Neutrophil (primary cell): ENCODE data around the gene TRAPPC8.

Experiments
- H3K27ac ChIP-seq: fragments of 200-600 bp; sonication (generic); 2 replicates; pipeline ENCODE4 v1.5.1; 2016; ENCODE audit warnings: mild to moderate bottlenecking, moderate library complexity
- H3K27me3 ChIP-seq: fragments of 200-600 bp; sonication (generic); 2 replicates; pipeline ENCODE4 v1.6.0; 2016; ENCODE audit warnings: mild to moderate bottlenecking
- H3K36me3 ChIP-seq: fragments of 200-600 bp; sonication (generic); 2 replicates; pipeline ENCODE4 v1.5.1; 2017
- H3K4me1 ChIP-seq, 2 experiments: fragments of 200-600 bp in 1 of 2; sonication (generic) in 1 of 2; 1 replicate in 1 of 2; 2 replicates in 1 of 2; pipeline versions ENCODE4 v1.5.1 to v1.6.1; 2013 to 2016; ENCODE audit warnings: low read depth in 1 of 2, low read length in 1 of 2, mild to moderate bottlenecking in 1 of 2, moderate library complexity in 1 of 2; ENCODE audit not compliant: control insufficient read depth in 1 of 2, insufficient read depth in 1 of 2
- H3K4me3 ChIP-seq, 2 experiments: fragments of 200-600 bp in 1 of 2; sonication (generic) in 1 of 2; 1 replicate in 1 of 2; 2 replicates in 1 of 2; pipeline ENCODE4 v1.5.1; 2013 to 2016; ENCODE audit warnings: low read depth in 1 of 2, low read length in 1 of 2, mild to moderate bottlenecking in 1 of 2, moderate library complexity in 1 of 2
- H3K9me3 ChIP-seq: fragments of 200-600 bp; sonication (generic); 2 replicates; pipeline ENCODE4 v1.5.1; 2016
- TF ChIP-seq, protein P1 (sequence below): fragments of 200-600 bp; sonication (generic); IDR thresholded peaks from 2 replicates; pipeline ENCODE4 v1.5.1; 2016; ENCODE audit warnings: antibody characterized with exemption

TRAPPC8 gene

DNA sequence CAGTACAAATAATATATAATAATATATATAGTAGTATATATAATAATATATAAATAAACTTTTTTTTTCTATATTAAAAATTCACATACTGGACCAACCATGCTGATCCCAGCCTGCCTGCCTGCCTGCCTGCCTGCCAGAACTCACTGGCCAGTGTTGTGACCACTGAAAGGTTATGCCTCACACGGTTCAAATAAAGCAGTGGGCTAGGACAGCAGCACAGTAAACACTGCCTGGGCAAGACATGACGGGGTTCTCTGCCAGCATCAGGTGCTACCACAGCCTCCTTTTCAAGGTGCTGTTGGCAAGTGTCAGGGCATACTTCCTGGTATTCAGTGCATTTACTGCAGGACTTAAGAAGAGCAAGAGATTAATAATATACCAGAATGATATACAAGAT, 67.6 kb downstream of the TRAPPC8 start:
- TF ChIP-seq, protein P1, sequence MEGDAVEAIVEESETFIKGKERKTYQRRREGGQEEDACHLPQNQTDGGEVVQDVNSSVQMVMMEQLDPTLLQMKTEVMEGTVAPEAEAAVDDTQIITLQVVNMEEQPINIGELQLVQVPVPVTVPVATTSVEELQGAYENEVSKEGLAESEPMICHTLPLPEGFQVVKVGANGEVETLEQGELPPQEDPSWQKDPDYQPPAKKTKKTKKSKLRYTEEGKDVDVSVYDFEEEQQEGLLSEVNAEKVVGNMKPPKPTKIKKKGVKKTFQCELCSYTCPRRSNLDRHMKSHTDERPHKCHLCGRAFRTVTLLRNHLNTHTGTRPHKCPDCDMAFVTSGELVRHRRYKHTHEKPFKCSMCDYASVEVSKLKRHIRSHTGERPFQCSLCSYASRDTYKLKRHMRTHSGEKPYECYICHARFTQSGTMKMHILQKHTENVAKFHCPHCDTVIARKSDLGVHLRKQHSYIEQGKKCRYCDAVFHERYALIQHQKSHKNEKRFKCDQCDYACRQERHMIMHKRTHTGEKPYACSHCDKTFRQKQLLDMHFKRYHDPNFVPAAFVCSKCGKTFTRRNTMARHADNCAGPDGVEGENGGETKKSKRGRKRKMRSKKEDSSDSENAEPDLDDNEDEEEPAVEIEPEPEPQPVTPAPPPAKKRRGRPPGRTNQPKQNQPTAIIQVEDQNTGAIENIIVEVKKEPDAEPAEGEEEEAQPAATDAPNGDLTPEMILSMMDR = no peak
- H3K4me3 ChIP-seq = no peak overlapping the region

DNA sequence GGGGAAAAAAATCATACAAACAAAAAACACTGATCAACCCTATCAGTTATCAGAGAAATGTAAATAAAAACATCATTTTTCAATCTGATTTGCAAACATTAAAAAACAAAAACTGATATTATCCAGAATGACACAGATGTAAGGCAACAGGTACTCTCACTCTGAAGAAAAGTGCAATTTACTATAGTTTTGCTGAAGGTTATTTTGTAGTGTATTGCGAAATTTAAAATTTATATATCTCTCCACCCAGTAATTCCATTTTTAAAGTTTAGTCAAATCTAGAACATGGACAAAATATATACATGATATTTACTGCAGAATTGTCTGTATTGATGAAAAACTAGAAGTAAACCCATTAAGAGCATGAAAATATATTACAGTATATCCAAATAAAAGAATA, 79.8 kb downstream of the TRAPPC8 start:
- H3K27me3 ChIP-seq = no peaks in the 10 kb centered on the region
- no peaks in the 10 kb centered on the region for H3K9me3 ChIP-seq
- H3K27ac ChIP-seq = no peak overlapping the region
- H3K36me3 ChIP-seq = peaks cover 77% of the 10 kb centered on the region
- H3K4me1 ChIP-seq = no peaks in the 10 kb centered on the region
- TF ChIP-seq, protein P1 = no peak
- no peak overlapping the region for H3K4me3 ChIP-seq

More for the DNA sequence above, 67.6 kb downstream of the TRAPPC8 start:
- no peaks in the 10 kb centered on the region for H3K27me3 ChIP-seq
- no peaks in the 10 kb centered on the region for H3K4me1 ChIP-seq
- peaks cover 67% of the 10 kb centered on the region for H3K36me3 ChIP-seq
- no peaks in the 10 kb centered on the region for H3K9me3 ChIP-seq
- no peak overlapping the region for H3K27ac ChIP-seq

DNA sequence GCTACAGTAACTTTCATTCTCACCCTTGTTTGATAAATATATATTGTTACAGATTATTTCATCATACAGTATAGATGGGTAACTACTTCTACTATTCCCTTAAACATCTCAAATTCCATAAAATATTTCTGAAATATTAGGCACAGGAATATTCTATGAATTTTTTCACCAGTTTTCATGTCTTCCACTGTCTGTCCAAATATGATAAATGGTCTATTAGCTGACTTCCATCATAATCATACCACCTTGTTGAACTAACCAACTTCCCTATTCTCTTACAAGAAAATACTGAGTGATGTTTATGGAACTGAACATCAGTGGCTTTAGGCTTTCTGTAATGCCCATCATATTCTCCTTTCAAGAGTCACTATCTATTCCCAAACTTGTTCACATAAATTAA, 82.4 kb downstream of the TRAPPC8 start:
- TF ChIP-seq, protein P1 = no peak
- Histone ChIP-seq H3K27me3 (no peaks in the 10 kb centered on the region), H3K4me1 (no peaks in the 10 kb centered on the region), H3K4me3 (no peak overlapping the region), H3K27ac (no peak overlapping the region), H3K9me3 (no peaks in the 10 kb centered on the region), H3K36me3 (peaks cover 81% of the 10 kb centered on the region)

DNA sequence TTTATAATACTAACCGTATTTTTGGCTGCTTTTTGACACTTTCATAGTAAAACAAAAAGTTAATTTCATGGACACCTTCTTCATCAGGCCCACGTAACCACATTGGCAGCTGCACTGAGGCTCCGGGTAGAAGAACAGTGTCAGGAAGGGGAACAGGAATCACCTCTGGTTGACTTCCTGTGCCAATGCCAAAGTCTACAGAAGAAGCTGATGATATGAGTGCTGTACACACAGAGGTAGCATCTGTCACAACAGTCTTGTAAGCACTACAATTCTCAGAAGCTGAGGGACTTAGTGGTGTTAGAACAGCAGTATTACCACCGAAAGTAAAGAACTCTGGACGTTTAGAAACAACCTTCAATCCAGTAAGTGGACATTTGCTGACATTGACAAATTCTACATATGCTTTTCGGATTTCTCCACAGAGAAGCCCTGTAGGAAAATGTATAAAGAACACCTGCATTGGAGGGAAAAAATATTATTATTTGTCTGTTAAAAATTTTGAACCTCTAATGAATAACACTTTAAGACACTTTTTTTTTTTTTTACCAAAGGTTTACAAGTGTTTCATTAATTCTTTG, 85.3 kb downstream of the TRAPPC8 start:
- TF ChIP-seq, protein P1 = no peak
- Histone ChIP-seq H3K27me3 (no peaks in the 10 kb centered on the region), H3K4me1 (no peaks in the 10 kb centered on the region), H3K36me3 (peaks cover 82% of the 10 kb centered on the region), H3K4me3 (no peak overlapping the region), H3K9me3 (no peaks in the 10 kb centered on the region), H3K27ac (no peak overlapping the region)

DNA sequence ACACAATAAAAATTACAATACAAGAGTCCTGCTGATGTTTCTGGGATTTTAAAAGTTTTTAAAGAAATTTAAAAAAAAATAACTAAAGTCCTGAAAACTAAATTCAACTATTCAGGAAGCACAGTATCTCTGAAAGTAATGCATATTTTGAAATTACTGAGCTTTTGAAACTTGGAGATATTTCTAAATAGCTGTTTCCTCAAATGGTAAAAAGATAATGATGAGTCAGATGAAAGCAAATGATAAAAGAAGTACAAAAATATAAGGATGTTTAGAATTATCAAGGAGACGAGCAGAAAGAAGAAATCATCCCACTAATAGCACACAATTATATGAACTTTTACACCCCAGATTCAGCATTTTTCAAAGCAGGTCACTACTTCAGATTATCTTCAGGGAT, 92.1 kb downstream of the TRAPPC8 start:
- TF ChIP-seq, protein P1 = no peak
- Histone ChIP-seq H3K9me3 (no peaks in the 10 kb centered on the region), H3K36me3 (peaks cover 71% of the 10 kb centered on the region), H3K4me1 (peaks cover 14 to 18% of the 10 kb centered on the region in 2 experiments), H3K27me3 (no peaks in the 10 kb centered on the region), H3K27ac (peak overlapping the region; percentile 58), H3K4me3 (no peak overlapping the region)
